Keratinocyte (primary cell): Measurements from ENCODE around the gene HSDL2. TPM values are rescaled to one million over a fixed set of nuclear protein-coding genes. Genes with fewer than 3 reads are reported as not detected.
"Not testable (repeated sequence)": the region's sequence is repeated elsewhere in the genome, so short reads cannot be mapped to it uniquely, and the experiment has no call there.

Experiments
- DNase-seq: peaks from one replicate; pipeline ENCODE4 v3.0.0-alpha.2; 2011; ENCODE audit warnings: low read depth, missing footprints, low spot score
- FAIRE-seq: peaks from 2 replicates; lab custom pipeline; 2011; peaks lifted over from hg19 to GRCh38; lab: Jason Lieb, UNC
- H2AFZ ChIP-seq: 2 replicates; pipeline ENCODE4 v1.6.0; 2012; ENCODE audit warnings: low read length, control low read depth, inconsistent platforms; ENCODE audit not compliant: control insufficient read depth
- H3K27ac ChIP-seq: 2 replicates; pipeline ENCODE4 v1.5.1; 2011; ENCODE audit warnings: low read length; ENCODE audit not compliant: control insufficient read depth, insufficient read depth
- H3K27me3 ChIP-seq: 3 replicates; pipeline ENCODE4 v1.6.0; 2011; ENCODE audit warnings: low read length; ENCODE audit not compliant: control insufficient read depth, insufficient read depth; ENCODE audit errors: extremely low read depth
- H3K36me3 ChIP-seq, 2 experiments: 2 replicates in 1 of 2; 3 replicates in 1 of 2; pipeline ENCODE4 v1.5.1; 2011; ENCODE audit warnings: low read length in 2 of 2, mild to moderate bottlenecking in 1 of 2; ENCODE audit not compliant: control insufficient read depth in 2 of 2, insufficient read depth in 2 of 2; ENCODE audit errors: extremely low read depth in 1 of 2
- H3K4me1 ChIP-seq: 3 replicates; pipeline ENCODE4 v1.5.1; 2011; ENCODE audit warnings: low read length; ENCODE audit not compliant: control insufficient read depth, insufficient read depth; ENCODE audit errors: extremely low read depth
- H3K4me2 ChIP-seq: 3 replicates; pipeline ENCODE4 v1.6.0; 2011; ENCODE audit warnings: low read depth, low read length; ENCODE audit not compliant: control insufficient read depth, insufficient read depth; ENCODE audit errors: extremely low read depth
- H3K4me3 ChIP-seq, 3 experiments: fragments of 200-600 bp in 1 of 3; sonication (generic) in 1 of 3; 2 replicates in 2 of 3; 3 replicates in 1 of 3; pipeline ENCODE4 v1.5.1; 2011 to 2016; ENCODE audit warnings: low read length in 3 of 3, mild to moderate bottlenecking in 3 of 3, control low read depth in 2 of 3, inconsistent platforms in 1 of 3, low read depth in 1 of 3, mixed read lengths in 1 of 3, mixed run types in 1 of 3, moderate library complexity in 1 of 3; ENCODE audit not compliant: control insufficient read depth in 2 of 3, insufficient read depth in 2 of 3; ENCODE audit errors: extremely low read depth in 1 of 3
- H3K79me2 ChIP-seq: 2 replicates; pipeline ENCODE4 v1.6.0; 2012; ENCODE audit warnings: low read length; ENCODE audit not compliant: control insufficient read depth, insufficient read depth
- H3K9ac ChIP-seq: 3 replicates; pipeline ENCODE4 v1.6.0; 2011; ENCODE audit warnings: low read length; ENCODE audit not compliant: control insufficient read depth, insufficient read depth; ENCODE audit errors: extremely low read depth
- H3K9me1 ChIP-seq: 3 replicates; pipeline ENCODE4 v1.6.0; 2011; ENCODE audit warnings: low read length; ENCODE audit not compliant: control insufficient read depth, insufficient read depth; ENCODE audit errors: extremely low read depth
- H3K9me3 ChIP-seq: 2 replicates; pipeline ENCODE4 v1.5.1; 2012; ENCODE audit warnings: low read depth, low read length; ENCODE audit not compliant: control insufficient read depth
- H4K20me1 ChIP-seq: 3 replicates; pipeline ENCODE4 v1.6.0; 2011; ENCODE audit warnings: low read length; ENCODE audit not compliant: control insufficient read depth, insufficient read depth; ENCODE audit errors: extremely low read depth
- EZH2 ChIP-seq: IDR thresholded peaks from one replicate; pipeline ENCODE4 v1.6.1; 2012; ENCODE audit warnings: inconsistent platforms, mild to moderate bottlenecking, low read length, moderate library complexity
- dilution Hi-C: fragments of 300-500 bp; cut with MboI; formaldehyde crosslinking; loops from one replicate; pipeline ENCODE4 v1.7.0; 2020; ENCODE audit warnings: low sequenced_read_pairs; ENCODE audit not compliant: extremely low pct_ligation_motif_present
- polyA plus RNA-seq, 5 experiments: library from polyadenylated mRNA; depleted of rRNA in 3 of 5; stranded (reverse) in 3 of 5; stranded (forward) in 1 of 5; unstranded in 1 of 5; fragments of >200 nt; gene quantifications; 1 replicate in 1 of 5; 2 replicates in 3 of 5; 3 replicates in 1 of 5; pipeline versions ENCODE4 v1.2.1 to v1.2.3, GENCODE V29; 2011 to 2012; ENCODE audit warnings: missing spikeins in 2 of 5, low read depth in 1 of 5, low replicate concordance in 1 of 5
- TF ChIP-seq, protein P1 (sequence below), 3 experiments: IDR thresholded peaks in 1 of 3; conservative IDR thresholded peaks in 1 of 3; optimal IDR thresholded peaks in 1 of 3; 2 replicates in 2 of 3; 3 replicates in 1 of 3; pipeline versions ENCODE3 to v1.5.1; 2011; ENCODE audit warnings: low read length in 3 of 3, mild to moderate bottlenecking in 3 of 3, moderate library complexity in 2 of 3, control low read depth in 1 of 3, inconsistent platforms in 1 of 3; ENCODE audit not compliant: insufficient read depth in 2 of 3; ENCODE audit errors: extremely low read depth in 1 of 3

Gene HSDL2
- polyA plus RNA-seq, 1 donor (not counting 4 experiments of a cell fraction or from before 2014, with no cell fraction given) = 27.6 TPM

GRCh38 chr9:112508377-112508776, 128.5 kb downstream of the HSDL2 start:
- Histone ChIP-seq H3K4me2 (no peak overlapping the region), H3K27me3 (no peaks in the 10 kb centered on the region), H3K9ac (no peak overlapping the region), H3K27ac (no peak overlapping the region), H3K79me2 (no peaks in the 10 kb centered on the region), H2AFZ (no peak overlapping the region), H3K4me3 (no peak overlapping the region), H3K36me3 (no peaks in the 10 kb centered on the region), H4K20me1 (no peaks in the 10 kb centered on the region), H3K9me3 (no peaks in the 10 kb centered on the region), H3K9me1 (no peaks in the 10 kb centered on the region), H3K4me1 (no peaks in the 10 kb centered on the region)
- dilution Hi-C loops = no loop called here
- no peak for TF ChIP-seq EZH2
- TF ChIP-seq, protein P1, sequence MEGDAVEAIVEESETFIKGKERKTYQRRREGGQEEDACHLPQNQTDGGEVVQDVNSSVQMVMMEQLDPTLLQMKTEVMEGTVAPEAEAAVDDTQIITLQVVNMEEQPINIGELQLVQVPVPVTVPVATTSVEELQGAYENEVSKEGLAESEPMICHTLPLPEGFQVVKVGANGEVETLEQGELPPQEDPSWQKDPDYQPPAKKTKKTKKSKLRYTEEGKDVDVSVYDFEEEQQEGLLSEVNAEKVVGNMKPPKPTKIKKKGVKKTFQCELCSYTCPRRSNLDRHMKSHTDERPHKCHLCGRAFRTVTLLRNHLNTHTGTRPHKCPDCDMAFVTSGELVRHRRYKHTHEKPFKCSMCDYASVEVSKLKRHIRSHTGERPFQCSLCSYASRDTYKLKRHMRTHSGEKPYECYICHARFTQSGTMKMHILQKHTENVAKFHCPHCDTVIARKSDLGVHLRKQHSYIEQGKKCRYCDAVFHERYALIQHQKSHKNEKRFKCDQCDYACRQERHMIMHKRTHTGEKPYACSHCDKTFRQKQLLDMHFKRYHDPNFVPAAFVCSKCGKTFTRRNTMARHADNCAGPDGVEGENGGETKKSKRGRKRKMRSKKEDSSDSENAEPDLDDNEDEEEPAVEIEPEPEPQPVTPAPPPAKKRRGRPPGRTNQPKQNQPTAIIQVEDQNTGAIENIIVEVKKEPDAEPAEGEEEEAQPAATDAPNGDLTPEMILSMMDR (optimal IDR thresholded peaks at IDR 0.05 in 1 of 3, IDR thresholded peaks at IDR 0.05 in 1 of 3, conservative IDR thresholded peaks at IDR 0.05 in 1 of 3; ENCODE audit: extremely low read depth in 1 of 3, insufficient read depth in 2 of 3, low read length in 3 of 3) = no peak
- FAIRE-seq = no peak
- DNase-seq = no peak

GRCh38 chr9:112512377-112512776, 132.5 kb downstream of the HSDL2 start:
- H2AFZ ChIP-seq, H3K4me3 ChIP-seq, H3K9me3 ChIP-seq, H3K4me1 ChIP-seq, FAIRE-seq, H4K20me1 ChIP-seq, H3K79me2 ChIP-seq, H3K27me3 ChIP-seq, H3K36me3 ChIP-seq, H3K9ac ChIP-seq, DNase-seq, H3K4me2 ChIP-seq, dilution Hi-C loops, H3K9me1 ChIP-seq, H3K27ac ChIP-seq: not testable (repeated sequence)

- no peak for FAIRE-seq
These were observed 136.9 kb downstream of the HSDL2 start for GRCh38 chr9:112516769-112517168.

More at GRCh38 chr9:112516769-112517168, 136.9 kb downstream of the HSDL2 start:
- no peaks in the 10 kb centered on the region for H4K20me1 ChIP-seq
- H3K4me3 ChIP-seq = no peak overlapping the region
- dilution Hi-C loops = no loop called here
- TF ChIP-seq, protein P1 (optimal IDR thresholded peaks at IDR 0.05 in 1 of 3, IDR thresholded peaks at IDR 0.05 in 1 of 3, conservative IDR thresholded peaks at IDR 0.05 in 1 of 3; ENCODE audit: extremely low read depth in 1 of 3, insufficient read depth in 2 of 3, low read length in 3 of 3) = no peak
- TF ChIP-seq EZH2 = no peak
- H3K9me3 ChIP-seq = no peaks in the 10 kb centered on the region
- no peak for DNase-seq
- no peak overlapping the region for H3K27ac ChIP-seq
- no peaks in the 10 kb centered on the region for H3K36me3 ChIP-seq
- no peaks in the 10 kb centered on the region for H3K9me1 ChIP-seq
- no peak overlapping the region for H3K4me2 ChIP-seq
- no peaks in the 10 kb centered on the region for H3K4me1 ChIP-seq
- no peak overlapping the region for H2AFZ ChIP-seq
- no peaks in the 10 kb centered on the region for H3K79me2 ChIP-seq
- no peak overlapping the region for H3K9ac ChIP-seq
- no peaks in the 10 kb centered on the region for H3K27me3 ChIP-seq
